Measurements from ENCODE around the gene NPAS3.

Gene NPAS3

GRCh38 chr14:33529787-33530757 is 591.4 kb downstream of the NPAS3 start:
- DNase-seq (ENCODE audit: extremely low read depth, low read depth), result no peak
- no peak overlapping the region for H3K4me3 ChIP-seq (replicated peaks; ENCODE audit: low read depth, low read length)
- no peak for TF ChIP-seq CTCF (IDR thresholded peaks at IDR 0.05; ENCODE audit: low read depth, low read length, missing control alignments)

DNA sequence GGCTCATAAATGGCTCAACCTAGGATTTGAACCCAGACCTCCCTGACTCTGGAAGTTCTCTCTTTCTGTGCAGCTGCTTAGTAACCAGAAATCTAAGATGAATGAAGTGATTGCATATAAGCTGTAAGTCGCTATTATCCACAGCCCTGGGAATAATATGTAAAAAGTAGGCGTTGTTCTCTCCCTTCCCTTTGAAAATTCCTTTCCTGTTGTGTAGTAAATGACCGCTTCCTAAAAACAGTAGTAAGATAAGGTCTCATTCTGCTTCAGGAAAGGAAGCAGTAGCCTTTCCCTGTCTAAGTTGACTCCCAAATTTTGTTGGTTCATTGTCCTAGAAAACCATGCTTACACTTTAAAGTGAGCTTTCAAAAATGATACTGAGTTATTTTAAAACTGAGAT is 593.9 kb downstream of the NPAS3 start:
- TF ChIP-seq CTCF (IDR thresholded peaks at IDR 0.05; ENCODE audit: low read depth, low read length, missing control alignments), result no peak
- no peak for DNase-seq (ENCODE audit: extremely low read depth, low read depth)

GRCh38 chr14:33534104-33534503 is 595.4 kb downstream of the NPAS3 start:
- DNase-seq (ENCODE audit: extremely low read depth, low read depth), result no peak
- no peak for TF ChIP-seq CTCF (IDR thresholded peaks at IDR 0.05; ENCODE audit: low read depth, low read length, missing control alignments)
- no peak overlapping the region for H3K4me3 ChIP-seq (replicated peaks; ENCODE audit: low read depth, low read length)

More for the DNA sequence above, 593.9 kb downstream of the NPAS3 start:
- no peak overlapping the region for H3K4me3 ChIP-seq (replicated peaks; ENCODE audit: low read depth, low read length)

DNA sequence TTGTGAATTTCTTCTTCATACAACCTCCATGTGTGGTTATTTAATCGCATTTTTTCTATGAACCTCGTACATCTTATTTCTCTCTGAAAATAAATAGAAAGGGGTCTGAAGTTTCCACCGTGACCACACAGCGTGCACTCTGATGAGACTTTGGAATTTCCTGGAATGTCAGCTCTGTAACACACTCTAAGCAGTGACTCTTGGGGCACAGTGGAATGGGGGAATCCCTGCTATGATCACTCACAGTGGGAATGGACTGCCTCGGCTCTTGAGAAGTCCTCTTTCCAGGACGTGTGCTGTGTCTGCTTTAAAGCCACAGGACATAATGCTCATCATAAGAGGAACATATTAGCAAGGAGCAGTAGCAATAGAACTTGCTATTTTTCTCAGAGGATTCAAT is 596.0 kb downstream of the NPAS3 start:
- DNase-seq (ENCODE audit: extremely low read depth, low read depth), result no peak
- H3K4me3 ChIP-seq (replicated peaks; ENCODE audit: low read depth, low read length), result no peak overlapping the region
- no peak for TF ChIP-seq CTCF (IDR thresholded peaks at IDR 0.05; ENCODE audit: low read depth, low read length, missing control alignments)

DNA sequence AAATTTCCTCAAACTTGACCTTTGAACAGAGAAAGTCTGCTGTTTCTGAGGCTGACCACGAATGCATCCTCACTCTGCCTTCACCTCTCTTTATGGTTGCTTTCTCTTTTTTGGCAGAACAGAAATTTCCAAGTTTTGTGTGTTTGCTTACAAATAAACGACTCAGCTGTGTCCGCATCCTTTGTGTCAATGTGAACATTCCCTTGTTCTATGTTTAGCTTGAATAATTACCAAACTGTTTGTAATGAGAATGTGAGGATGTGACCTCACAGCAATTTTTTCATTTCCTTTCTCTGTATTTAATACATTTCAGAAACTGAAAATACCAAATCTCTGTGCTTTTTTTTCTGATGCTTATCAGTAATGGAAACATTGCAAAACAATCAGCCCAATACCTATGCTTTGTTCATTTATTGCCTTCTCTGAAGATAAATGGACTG is 601.3 kb downstream of the NPAS3 start:
- TF ChIP-seq CTCF (IDR thresholded peaks at IDR 0.05; ENCODE audit: low read depth, low read length, missing control alignments), result no peak
- no peak overlapping the region for H3K4me3 ChIP-seq (replicated peaks; ENCODE audit: low read depth, low read length)
- no peak for DNase-seq (ENCODE audit: extremely low read depth, low read depth)

DNA sequence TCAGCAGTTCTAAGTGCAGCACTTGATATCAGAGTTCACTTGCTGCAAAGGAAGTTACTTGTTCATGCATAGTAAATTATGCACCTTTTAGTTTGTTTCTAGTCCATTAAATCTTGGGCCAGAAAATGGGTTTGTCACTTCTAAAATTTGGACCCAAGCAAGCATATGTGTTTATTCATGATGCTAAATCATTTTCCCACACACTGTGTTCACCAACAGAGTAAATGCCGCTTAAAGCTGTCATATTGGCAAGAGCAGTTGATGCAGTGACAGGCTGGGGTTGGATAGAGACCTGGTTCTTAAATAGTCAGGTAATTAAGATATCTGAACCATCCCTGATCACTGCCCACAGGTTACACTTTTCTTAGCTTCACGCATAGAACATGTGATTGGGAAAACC is 602.5 kb downstream of the NPAS3 start:
- no peak for TF ChIP-seq CTCF (IDR thresholded peaks at IDR 0.05; ENCODE audit: low read depth, low read length, missing control alignments)
- DNase-seq (ENCODE audit: extremely low read depth, low read depth), result no peak
- no peak overlapping the region for H3K4me3 ChIP-seq (replicated peaks; ENCODE audit: low read depth, low read length)
